DND-41 (cell line): ENCODE data around the gene KRTAP1-5.

ENCODE experiments used
- CTCF ChIP-seq: IDR thresholded peaks from 2 replicates; pipeline ENCODE4 v1.5.1; 2012; ENCODE audit warnings: borderline replicate concordance, low read length, moderate library complexity, mild to moderate bottlenecking; ENCODE audit not compliant: poor library complexity, severe bottlenecking; ENCODE audit errors: extremely low read depth
- EZH2 ChIP-seq: IDR thresholded peaks from 3 replicates; pipeline ENCODE4 v1.6.1; 2012; ENCODE audit warnings: borderline replicate concordance, low read depth, mild to moderate bottlenecking, moderate library complexity, low read length, inconsistent platforms; ENCODE audit not compliant: severe bottlenecking

- TF ChIP-seq CTCF (no peak), EZH2 (no peak)
Measured at GRCh38 chr17:41016578-41017215, 10.3 kb downstream of the KRTAP1-5 start.
